Cortex of kidney (tissue), 1 donor: ENCODE measurements around the gene PLA2G5.
"Not testable (repeated sequence)": the region's sequence is repeated elsewhere in the genome, so short reads cannot be mapped to it uniquely, and the experiment has no call there.

Source experiments
- DNase-seq: peaks from one replicate; lab custom pipeline; 2025; lab: John Stamatoyannopoulos, UW

Gene PLA2G5, protein sequence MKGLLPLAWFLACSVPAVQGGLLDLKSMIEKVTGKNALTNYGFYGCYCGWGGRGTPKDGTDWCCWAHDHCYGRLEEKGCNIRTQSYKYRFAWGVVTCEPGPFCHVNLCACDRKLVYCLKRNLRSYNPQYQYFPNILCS

DNA sequence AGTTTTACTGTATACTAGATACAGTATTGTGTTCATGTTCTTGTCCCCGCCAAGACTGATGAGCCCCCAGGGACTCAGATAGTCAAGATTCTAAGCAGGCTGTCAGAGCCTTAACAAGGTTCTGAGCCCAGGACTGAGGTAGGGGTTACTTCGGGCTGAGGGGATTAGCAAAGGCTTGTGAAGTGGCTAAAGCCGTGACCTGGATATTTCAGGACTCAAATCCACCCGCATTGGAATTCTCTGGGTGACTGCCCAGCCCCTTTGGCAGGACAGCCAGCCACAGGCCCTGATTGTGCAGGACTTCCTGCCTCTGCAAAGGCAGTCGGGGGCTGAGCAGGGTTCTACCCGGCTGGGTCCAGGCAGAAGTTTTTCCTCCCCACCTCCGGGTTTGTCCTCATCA lies at the start of gene PLA2G5:
Gene PLA2G5, plus strand, starts transcription at position 321 of the 400 bp plus-strand sequence. CDS start 14,637 bp downstream, outside the sequence.
- DNase-seq: no peak

DNA sequence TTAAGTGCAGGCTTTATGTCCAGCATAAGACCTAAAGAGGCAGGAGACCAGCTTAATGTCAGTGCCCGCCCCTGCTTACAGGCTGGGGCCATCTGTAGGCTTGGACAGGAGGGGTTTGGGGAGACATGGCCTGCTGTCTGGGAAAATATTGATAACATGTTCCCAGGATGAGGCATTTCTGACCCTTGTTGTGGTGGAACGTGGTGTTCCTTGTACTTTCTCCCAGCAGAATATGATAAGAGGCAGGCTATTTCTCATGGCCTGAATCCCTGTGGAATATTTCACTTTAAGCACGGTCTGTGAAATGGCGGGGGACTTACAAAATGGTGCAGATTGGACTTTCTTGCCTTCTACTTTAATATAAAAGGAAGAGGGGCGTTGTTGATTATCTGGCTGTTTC lies 41.9 kb upstream of the PLA2G5 start:
- no peak for DNase-seq

GRCh38 chr1:20028726-20029125 lies 41.3 kb upstream of the PLA2G5 start:
- DNase-seq: no peak

GRCh38 chr1:20029178-20029912 lies 40.6 kb upstream of the PLA2G5 start:
- DNase-seq: no peak

- DNase-seq: not testable (repeated sequence)
These were observed 39.4 kb upstream of the PLA2G5 start for GRCh38 chr1:20030436-20031151.

DNA sequence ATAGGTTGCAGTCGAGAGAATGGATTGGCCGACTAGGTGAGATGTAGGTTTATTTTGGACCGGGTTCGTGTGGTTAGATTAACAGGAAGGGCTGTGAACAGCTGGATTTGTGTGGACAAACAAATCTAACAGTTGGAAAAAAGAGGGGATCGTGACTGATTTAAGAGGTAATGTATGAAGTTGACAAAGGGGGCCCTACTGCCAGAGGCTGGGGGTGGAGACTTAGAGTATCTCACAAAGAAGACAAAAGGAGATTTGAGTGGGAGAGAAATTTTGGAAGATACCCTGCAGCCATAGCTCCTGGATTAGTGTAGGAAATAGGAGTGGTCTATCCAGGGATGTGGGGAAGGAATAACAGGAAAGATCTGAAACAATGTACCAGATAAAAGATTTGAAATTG lies 38.8 kb upstream of the PLA2G5 start:
- DNase-seq: no peak

GRCh38 chr1:20031836-20032235 lies 38.2 kb upstream of the PLA2G5 start:
- DNase-seq: no peak

DNA sequence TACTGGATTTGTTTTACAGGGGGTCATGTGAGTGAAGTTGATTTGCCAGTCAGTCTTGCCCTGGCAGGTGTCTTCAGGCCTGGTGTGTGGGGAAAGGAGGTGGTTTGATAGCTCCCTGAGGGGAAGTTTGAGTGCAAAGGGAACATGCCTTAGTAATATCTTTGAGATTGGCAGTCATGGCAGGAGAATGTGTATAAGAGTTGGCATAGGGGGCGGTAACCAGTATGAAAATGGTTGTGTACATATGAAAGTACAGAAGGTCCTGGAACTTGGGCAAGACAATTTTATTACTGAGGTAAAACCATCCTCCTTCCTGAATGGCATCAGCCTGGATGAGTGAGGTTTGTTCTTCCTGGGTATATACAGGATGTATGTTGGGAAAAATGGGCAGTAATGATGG lies 37.6 kb upstream of the PLA2G5 start:
- DNase-seq: no peak

DNA sequence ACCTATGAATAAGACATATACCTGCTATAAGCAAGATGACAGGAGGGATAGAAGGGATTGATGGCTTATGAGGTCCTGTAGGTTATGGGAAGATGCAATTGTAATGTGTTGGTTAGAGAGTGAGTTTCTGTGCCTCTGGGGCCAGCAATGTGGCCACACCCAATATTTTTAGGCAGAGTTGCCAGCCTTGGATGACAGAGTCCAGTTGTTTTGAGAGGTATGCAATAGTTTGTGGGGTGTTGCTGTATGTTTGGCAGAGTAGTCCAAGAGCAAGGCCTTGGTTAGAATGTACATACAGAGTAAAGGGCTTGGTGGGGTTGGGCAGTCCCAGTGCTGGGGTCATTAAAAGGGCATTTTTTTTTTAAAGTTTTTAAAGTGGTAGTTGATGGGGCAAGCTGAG lies 36.6 kb upstream of the PLA2G5 start:
- no peak for DNase-seq

- DNase-seq: no peak
These were observed 34.9 kb upstream of the PLA2G5 start for GRCh38 chr1:20035114-20035513.

- no peak for DNase-seq
These were observed 32.1 kb upstream of the PLA2G5 start for GRCh38 chr1:20037877-20038276.

DNA sequence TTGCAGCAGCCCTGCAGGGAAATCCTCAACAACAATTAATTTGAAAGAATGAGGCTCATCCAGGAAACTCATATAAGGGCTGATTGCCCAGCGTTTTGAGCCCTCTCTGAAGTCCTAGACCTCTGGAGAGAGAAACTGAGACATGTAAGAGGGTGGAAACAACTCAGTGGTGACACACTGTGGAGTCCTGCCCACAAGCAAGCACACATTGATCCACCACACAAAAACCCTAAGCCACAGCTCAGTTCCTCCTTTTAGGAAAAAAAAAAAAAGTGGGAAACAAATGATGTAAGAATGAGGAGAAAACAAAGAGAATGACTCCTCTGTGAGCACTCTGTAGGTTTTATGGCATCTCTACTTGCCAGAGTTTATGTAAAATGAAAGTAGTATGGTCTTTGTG lies 22.9 kb upstream of the PLA2G5 start:
- no peak for DNase-seq

DNA sequence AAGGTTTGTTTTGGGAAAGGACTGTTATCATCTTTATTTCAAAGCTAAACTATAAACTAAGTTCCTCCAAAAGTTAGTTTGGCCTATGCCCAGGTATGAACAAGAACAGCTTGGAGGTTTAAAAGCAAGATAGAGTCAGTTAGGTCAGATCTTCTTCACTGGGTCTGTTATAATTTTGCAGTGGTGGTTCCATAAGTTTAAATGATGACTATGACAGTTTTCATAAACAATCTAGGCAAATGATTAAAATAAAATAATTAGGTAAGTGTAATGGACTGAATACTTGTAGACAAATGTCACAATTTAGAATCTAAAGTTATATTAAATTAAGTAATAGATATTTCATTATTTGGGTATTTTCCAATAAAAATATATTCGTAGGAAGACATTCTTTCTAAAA lies 21.4 kb upstream of the PLA2G5 start:
- no peak for DNase-seq

GRCh38 chr1:20049056-20049798 lies 20.8 kb upstream of the PLA2G5 start:
- not testable (repeated sequence) for DNase-seq

- DNase-seq: no peak
These were observed 18.7 kb upstream of the PLA2G5 start for GRCh38 chr1:20051218-20051829.

- DNase-seq: no peak
These were observed 17.6 kb upstream of the PLA2G5 start for GRCh38 chr1:20052386-20052785.

DNA sequence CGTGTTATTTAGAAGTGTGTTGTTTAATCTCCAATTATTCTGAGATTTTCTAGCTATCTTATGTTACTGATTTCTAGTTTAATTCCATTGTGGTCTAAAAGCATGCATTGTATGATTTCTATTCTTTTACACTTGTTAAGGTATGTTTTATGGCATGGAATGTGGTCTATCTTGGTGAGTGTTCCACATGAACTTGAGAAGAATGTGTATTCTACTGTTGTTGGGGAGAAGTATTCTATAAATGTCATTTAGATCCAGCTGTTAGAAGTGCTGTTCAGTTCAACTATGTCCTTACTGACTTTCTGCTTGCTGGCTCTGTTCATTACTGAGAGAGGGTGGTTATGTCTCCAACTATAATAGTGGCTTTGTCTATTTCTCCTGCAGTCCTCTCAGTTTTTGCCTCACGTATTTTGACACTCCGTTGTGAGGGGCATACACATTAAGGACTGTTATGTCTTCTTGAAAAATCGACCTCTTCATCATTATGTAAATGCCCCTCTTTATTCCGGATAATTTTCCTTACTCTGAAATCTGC lies 12.0 kb upstream of the PLA2G5 start:
- no peak for DNase-seq

DNA sequence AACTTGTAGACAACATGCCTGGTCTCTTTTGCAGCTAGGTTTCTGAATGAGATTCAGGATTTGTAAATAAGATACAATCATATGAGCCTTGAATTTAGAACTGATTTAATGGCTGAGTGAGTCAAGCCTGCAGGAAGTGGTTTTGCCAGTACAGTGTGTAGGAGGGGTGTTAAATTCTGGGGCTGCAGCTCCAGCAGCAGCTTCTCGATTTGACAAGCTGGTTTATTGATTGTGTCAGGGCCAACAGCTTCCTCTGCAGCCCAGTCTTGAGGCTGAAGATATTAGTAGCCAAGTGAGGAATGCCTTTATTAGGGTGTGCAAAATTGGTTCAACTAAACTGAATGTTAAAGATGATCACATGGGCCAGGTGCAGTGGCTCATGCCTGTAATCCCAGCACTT lies 11.5 kb upstream of the PLA2G5 start:
- no peak for DNase-seq

GRCh38 chr1:20059847-20060246 lies 10.1 kb upstream of the PLA2G5 start:
- DNase-seq: no peak

DNA sequence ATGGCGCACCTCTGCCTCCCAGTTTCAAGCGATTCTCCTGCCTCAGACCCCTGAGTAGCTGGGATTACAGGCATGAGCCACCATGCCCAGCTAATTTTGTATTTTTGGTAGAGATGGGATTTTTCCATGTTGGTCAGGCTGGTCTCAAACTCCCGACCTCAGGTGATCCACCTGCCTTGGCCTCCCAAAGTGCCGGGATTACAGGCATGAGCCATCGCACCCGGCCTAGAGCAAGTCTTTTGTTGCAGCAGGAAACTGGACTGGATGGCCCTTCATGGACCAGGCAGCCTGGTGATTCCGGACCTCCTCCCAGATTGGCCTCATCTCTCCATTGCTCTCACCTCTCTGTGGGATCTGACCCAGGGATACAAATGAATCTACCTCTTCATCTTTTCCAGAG lies 9.2 kb upstream of the PLA2G5 start:
- not testable (repeated sequence) for DNase-seq

DNA sequence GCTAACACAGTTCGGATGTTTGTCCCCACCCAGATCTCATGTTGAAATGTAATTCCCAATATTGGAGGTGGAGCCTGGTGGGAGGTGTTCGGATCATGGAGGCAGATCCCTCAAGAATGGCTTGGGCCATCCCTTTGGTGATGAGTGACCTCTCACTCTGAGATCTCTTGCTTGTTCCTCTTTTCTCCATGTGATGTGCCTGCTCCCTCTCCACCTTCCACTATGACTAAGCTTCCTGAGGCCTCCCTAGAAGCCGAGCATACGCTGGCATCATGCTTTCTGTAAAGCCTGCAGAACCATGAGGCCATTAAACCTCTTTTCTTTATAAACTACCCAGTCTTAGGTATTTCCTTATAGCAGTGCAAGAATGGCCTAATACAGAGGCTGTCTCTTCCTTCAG lies 8.1 kb upstream of the PLA2G5 start:
- no peak for DNase-seq

- no peak for DNase-seq
These were observed 6.1 kb upstream of the PLA2G5 start for GRCh38 chr1:20063861-20064292.
